GM12892 (cell line): ENCODE measurements around the gene SAMD5. TPM values are rescaled to one million over a fixed set of nuclear protein-coding genes. Genes with fewer than 3 reads are reported as not detected.
A peak's percentile ranks its signal among the peaks of the same experiment; 100 is the strongest.

Experiments used
- DNase-seq: peaks from one replicate; pipeline ENCODE4 v3.0.0; 2011; ENCODE audit not compliant: insufficient read length
- FAIRE-seq: peaks from 2 replicates; lab custom pipeline; 2011; peaks lifted over from hg19 to GRCh38; lab: Jason Lieb, UNC
- POLR2A ChIP-seq: IDR thresholded peaks from 2 replicates; pipeline ENCODE4 v1.6.1; 2011; ENCODE audit warnings: low read depth, low read length, control low read depth
- POLR2AphosphoS5 ChIP-seq: IDR thresholded peaks from 2 replicates; pipeline ENCODE4 v1.6.1; 2011; ENCODE audit warnings: low read depth, low read length, control low read depth
- TAF1 ChIP-seq: IDR thresholded peaks from 2 replicates; pipeline ENCODE4 v1.6.1; 2011; ENCODE audit warnings: low read depth, mild to moderate bottlenecking, control low read depth, low read length, borderline replicate concordance
- polyA plus RNA-seq: library from polyadenylated mRNA; unstranded; fragments of >200 nt; gene quantifications from one replicate; pipeline ENCODE4 v1.2.1, GENCODE V29; 2012; ENCODE audit warnings: missing spikeins, inconsistent platforms; ENCODE audit not compliant: missing spikeins

SAMD5 gene
- polyA plus RNA-seq: not detected

- TF ChIP-seq POLR2A (no peak), TAF1 (no peak), POLR2AphosphoS5 (no peak)
- FAIRE-seq (no peak), DNase-seq (peak; percentile 27)
These were observed at the start of gene SAMD5 for GRCh38 chr6:147508042-147508865. SAMD5 (plus strand) TSS chr6:147508690; CDS start chr6:147508929, 239 bp downstream.

- no peak for DNase-seq
- no peak for TF ChIP-seq POLR2A
- no peak for TF ChIP-seq POLR2AphosphoS5
- no peak for TF ChIP-seq TAF1
- FAIRE-seq: no peak
These were observed 48.7 kb upstream of the SAMD5 start for GRCh38 chr6:147459780-147460179.

GRCh38 chr6:147463651-147464050 is 44.8 kb upstream of the SAMD5 start:
- FAIRE-seq: no peak
- no peak for DNase-seq
- TF ChIP-seq POLR2A: no peak
- TF ChIP-seq TAF1: no peak
- TF ChIP-seq POLR2AphosphoS5: no peak

GRCh38 chr6:147467428-147467827 is 41.1 kb upstream of the SAMD5 start:
- TF ChIP-seq TAF1 (no peak), POLR2AphosphoS5 (no peak), POLR2A (no peak)
- DNase-seq (no peak), FAIRE-seq (no peak)

GRCh38 chr6:147467886-147468285 is 40.6 kb upstream of the SAMD5 start:
- DNase-seq (no peak), FAIRE-seq (no peak)
- TF ChIP-seq POLR2A: no peak
- TF ChIP-seq TAF1: no peak
- TF ChIP-seq POLR2AphosphoS5: no peak

GRCh38 chr6:147468634-147469033 is 39.9 kb upstream of the SAMD5 start:
- DNase-seq (no peak), FAIRE-seq (no peak)
- TF ChIP-seq POLR2A: no peak
- TF ChIP-seq TAF1: no peak
- TF ChIP-seq POLR2AphosphoS5: no peak

GRCh38 chr6:147479857-147480256 is 28.6 kb upstream of the SAMD5 start:
- DNase-seq (no peak), FAIRE-seq (no peak)
- no peak for TF ChIP-seq POLR2A
- no peak for TF ChIP-seq POLR2AphosphoS5
- TF ChIP-seq TAF1: no peak

- FAIRE-seq (no peak), DNase-seq (no peak)
- TF ChIP-seq POLR2AphosphoS5: no peak
- TF ChIP-seq POLR2A: no peak
- TF ChIP-seq TAF1: no peak
These were observed 21.8 kb upstream of the SAMD5 start for GRCh38 chr6:147486683-147487082.

- FAIRE-seq: no peak
- no peak for DNase-seq
- no peak for TF ChIP-seq TAF1
- TF ChIP-seq POLR2A: no peak
- no peak for TF ChIP-seq POLR2AphosphoS5
These were observed 11.0 kb upstream of the SAMD5 start for GRCh38 chr6:147497472-147497871.

GRCh38 chr6:147503587-147503986 is 4.9 kb upstream of the SAMD5 start:
- FAIRE-seq: no peak
- TF ChIP-seq POLR2A: no peak
- no peak for TF ChIP-seq TAF1
- no peak for TF ChIP-seq POLR2AphosphoS5
- DNase-seq: no peak

- FAIRE-seq (no peak), DNase-seq (no peak)
- TF ChIP-seq TAF1: no peak
- TF ChIP-seq POLR2A: no peak
- TF ChIP-seq POLR2AphosphoS5: no peak
These were observed 3.6 kb upstream of the SAMD5 start for GRCh38 chr6:147504848-147505247.

- peak; percentile 34 for DNase-seq
- TF ChIP-seq POLR2A: no peak
- TF ChIP-seq TAF1: no peak
- no peak for TF ChIP-seq POLR2AphosphoS5
- FAIRE-seq: no peak
These were observed 1.8 kb upstream of the SAMD5 start for GRCh38 chr6:147506704-147507114.
